Measurements from ENCODE around the gene MYH6.
A peak's percentile ranks its signal among the peaks of the same experiment; 100 is the strongest.

MYH6 gene

GRCh38 chr14:23381871-23382270 is 26.2 kb downstream of the MYH6 start:
- no peak overlapping the region for H3K4me3 ChIP-seq (ENCODE audit: control insufficient read depth, low read depth, low read length)
- no peak for DNase-seq (ENCODE audit: low read depth)
- no peak for TF ChIP-seq CTCF (conservative IDR thresholded peaks at IDR 0.05; ENCODE audit: control insufficient read depth, insufficient read depth, low read depth, low read length)

- no peak for TF ChIP-seq CTCF (conservative IDR thresholded peaks at IDR 0.05; ENCODE audit: control insufficient read depth, insufficient read depth, low read depth, low read length)
- DNase-seq (ENCODE audit: low read depth): no peak
- no peak overlapping the region for H3K4me3 ChIP-seq (ENCODE audit: control insufficient read depth, low read depth, low read length)
Observed at GRCh38 chr14:23380976-23381375, 27.1 kb downstream of the MYH6 start.

- DNase-seq (ENCODE audit: low read depth): no peak
- no peak overlapping the region for H3K4me3 ChIP-seq (ENCODE audit: control insufficient read depth, low read depth, low read length)
Observed at GRCh38 chr14:23380197-23380914, 27.7 kb downstream of the MYH6 start.

GRCh38 chr14:23379366-23380196 is 28.5 kb downstream of the MYH6 start:
- TF ChIP-seq CTCF (conservative IDR thresholded peaks at IDR 0.05; ENCODE audit: control insufficient read depth, insufficient read depth, low read depth, low read length): peak; percentile 87
- H3K4me3 ChIP-seq (ENCODE audit: control insufficient read depth, low read depth, low read length): no peak overlapping the region
- peak; percentile 28 for DNase-seq (ENCODE audit: low read depth)

More at GRCh38 chr14:23380197-23380914, 27.7 kb downstream of the MYH6 start:
- TF ChIP-seq CTCF (conservative IDR thresholded peaks at IDR 0.05; ENCODE audit: control insufficient read depth, insufficient read depth, low read depth, low read length): no peak

GRCh38 chr14:23378612-23379220 is 29.4 kb downstream of the MYH6 start:
- no peak overlapping the region for H3K4me3 ChIP-seq (ENCODE audit: control insufficient read depth, low read depth, low read length)
- TF ChIP-seq CTCF (conservative IDR thresholded peaks at IDR 0.05; ENCODE audit: control insufficient read depth, insufficient read depth, low read depth, low read length): no peak
- DNase-seq (ENCODE audit: low read depth): no peak

GRCh38 chr14:23377573-23378563 is 30.2 kb downstream of the MYH6 start:
- no peak overlapping the region for H3K4me3 ChIP-seq (ENCODE audit: control insufficient read depth, low read depth, low read length)
- TF ChIP-seq CTCF (conservative IDR thresholded peaks at IDR 0.05; ENCODE audit: control insufficient read depth, insufficient read depth, low read depth, low read length): no peak

More at GRCh38 chr14:23377573-23378563, 30.2 kb downstream of the MYH6 start:
- DNase-seq (ENCODE audit: low read depth): no peak

Data from fibroblast of mammary gland (primary cell).